Stimulated activated CD8-positive, alpha-beta memory T cell treated with anti-CD3 and anti-CD28 coated beads, Interleukin-15, amount 100 ng/mL, for 1 hour (primary cell): ENCODE measurements around the gene LHX4.

ENCODE experiments used
- DNase-seq: peaks from one replicate; pipeline ENCODE4 v3.0.0-alpha.2; 2020; ENCODE audit warnings: low read depth

Gene LHX4

DNA sequence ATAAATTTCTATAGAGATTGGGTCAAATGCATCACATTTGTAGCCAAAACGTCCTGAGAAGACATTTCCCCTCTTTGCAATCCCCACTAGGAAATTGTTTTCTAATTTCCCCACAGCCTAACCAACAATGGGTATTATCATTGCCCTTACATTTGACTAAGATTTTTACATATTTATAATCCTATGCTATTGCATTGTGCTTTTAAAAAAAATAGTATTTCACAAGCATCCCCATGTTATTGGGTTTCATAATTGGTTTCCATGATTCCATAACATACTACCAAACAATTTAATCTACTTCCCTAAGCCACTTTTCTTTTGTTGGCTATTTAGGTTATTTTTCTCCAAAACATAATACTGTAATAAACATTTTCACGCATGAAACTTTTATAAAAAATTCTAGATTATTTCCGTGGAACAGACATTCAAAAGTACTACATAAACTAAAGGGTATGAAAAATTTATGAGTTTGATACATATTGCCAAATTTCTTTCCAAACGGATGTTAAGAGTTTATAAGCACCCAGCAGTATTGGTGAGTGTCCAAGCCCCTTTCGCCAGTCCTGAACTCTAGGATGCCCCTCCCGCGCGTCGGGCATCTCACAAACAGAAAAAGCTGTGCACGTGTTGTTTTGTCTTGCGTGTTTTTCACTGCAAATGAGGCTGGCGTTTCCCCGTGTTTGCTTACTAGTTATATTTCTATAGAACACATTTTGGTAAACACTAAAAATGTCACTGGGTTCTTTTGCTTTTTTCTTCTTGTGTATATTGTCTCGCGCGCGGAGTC is 2.0 kb upstream of the LHX4 start:
- DNase-seq: no peak

DNA sequence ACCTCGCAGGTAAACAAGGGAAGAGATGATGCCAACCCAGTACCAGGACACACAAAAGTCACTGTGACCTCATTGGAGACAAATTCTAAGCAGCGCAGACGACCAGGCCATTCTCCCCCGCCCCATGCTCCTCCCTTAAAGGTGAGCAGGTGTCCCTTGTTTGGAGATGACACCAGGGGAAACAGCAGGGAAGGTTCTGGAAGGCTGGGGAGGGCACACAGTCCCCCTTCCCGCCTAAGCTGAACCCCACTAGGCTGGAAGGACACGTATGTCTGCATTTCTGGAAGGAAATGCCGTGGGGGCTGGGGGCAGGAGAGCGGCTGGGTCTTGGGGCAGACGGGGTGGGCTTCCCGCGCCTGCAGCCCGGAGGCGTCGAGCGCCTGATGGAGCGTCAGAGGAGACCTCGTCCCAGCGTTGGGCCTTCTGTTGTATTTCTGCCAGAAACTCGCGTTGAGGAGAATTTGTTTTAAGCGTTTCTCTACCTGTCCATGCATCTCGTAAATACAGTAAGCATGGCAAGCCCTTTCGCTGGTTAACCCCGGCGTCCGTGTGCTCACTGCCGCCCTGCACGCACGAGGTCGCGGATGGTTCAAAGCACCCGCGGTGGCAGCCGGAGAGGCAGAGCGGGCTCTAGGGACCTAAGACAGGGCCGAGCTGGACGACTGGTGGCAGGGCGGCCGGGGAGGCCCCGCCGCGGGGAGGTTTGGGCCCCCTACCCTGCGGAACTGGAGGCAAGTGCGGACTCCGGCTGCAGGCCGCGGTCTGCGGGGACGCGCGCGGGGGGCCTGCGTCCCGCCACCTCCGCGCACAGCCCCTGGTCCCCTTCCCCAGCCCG is 1.2 kb upstream of the LHX4 start:
- no peak for DNase-seq

DNA sequence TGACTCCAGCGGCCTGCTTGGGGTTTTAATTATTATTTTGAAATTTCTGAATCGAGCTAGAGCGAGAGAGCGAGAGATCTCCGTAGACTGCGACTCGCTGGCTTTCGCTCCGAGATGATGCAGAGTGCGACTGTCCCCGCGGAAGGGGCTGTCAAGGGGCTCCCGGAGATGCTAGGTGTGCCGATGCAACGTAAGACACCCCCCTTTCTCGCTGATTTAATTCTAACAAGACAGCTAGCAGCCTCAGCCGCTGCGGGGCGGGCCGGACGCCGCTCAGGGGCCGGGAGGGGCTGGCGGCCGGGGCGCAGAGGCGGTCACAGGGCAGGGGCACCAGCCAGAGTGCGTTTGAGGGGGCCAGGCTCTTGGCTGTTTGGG is 339 bp downstream of the LHX4 start:
- no peak for DNase-seq

GRCh38 chr1:180230791-180231505 is 884 bp downstream of the LHX4 start:
- DNase-seq: no peak

GRCh38 chr1:180231506-180231921 is 1.4 kb downstream of the LHX4 start:
- DNase-seq: no peak

DNA sequence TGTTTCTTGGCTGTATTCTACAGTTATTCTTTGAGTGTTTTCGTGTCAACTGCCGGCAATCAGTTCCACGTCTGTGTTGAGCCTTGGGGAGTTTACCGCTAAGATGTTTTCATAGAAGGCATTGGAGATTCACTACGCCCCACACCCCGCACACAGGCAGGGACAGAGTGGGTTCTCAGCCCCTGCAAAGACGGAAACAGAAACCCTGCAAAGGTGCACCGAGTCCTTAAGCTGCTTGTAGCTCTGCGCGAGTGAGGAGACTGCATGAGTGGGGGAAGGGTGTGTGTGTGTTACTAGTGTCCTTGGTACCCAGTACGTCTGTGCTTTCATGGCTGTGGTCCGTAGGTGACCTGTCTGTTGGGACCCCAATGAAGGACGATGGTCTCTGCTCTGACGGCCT is 1.9 kb downstream of the LHX4 start:
- no peak for DNase-seq

DNA sequence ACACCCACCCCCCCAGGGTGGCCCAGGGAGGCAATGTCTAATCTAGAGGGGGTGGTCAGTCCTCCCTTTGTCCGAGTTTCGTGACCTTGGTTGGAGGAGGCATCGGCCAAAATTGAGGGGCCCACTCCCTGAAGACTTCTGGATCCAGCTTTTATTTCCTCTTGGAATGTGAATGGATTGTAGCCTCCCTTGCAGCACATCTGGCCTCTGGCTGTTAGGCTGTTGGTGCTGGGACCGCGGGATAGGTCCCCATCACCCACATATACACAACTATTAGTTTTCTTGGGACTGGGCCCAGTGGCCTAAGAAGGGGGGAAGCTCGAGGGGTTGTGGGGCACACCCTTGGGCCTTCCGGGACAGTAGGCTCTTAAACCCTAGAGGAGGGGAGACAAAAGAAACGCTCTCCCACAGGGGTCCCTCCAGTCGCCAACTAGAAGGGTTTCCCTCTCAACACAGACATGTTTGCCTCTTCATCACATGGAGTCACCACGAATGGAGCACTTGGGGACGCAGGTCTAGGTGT is 2.5 kb downstream of the LHX4 start:
- DNase-seq: no peak

DNA sequence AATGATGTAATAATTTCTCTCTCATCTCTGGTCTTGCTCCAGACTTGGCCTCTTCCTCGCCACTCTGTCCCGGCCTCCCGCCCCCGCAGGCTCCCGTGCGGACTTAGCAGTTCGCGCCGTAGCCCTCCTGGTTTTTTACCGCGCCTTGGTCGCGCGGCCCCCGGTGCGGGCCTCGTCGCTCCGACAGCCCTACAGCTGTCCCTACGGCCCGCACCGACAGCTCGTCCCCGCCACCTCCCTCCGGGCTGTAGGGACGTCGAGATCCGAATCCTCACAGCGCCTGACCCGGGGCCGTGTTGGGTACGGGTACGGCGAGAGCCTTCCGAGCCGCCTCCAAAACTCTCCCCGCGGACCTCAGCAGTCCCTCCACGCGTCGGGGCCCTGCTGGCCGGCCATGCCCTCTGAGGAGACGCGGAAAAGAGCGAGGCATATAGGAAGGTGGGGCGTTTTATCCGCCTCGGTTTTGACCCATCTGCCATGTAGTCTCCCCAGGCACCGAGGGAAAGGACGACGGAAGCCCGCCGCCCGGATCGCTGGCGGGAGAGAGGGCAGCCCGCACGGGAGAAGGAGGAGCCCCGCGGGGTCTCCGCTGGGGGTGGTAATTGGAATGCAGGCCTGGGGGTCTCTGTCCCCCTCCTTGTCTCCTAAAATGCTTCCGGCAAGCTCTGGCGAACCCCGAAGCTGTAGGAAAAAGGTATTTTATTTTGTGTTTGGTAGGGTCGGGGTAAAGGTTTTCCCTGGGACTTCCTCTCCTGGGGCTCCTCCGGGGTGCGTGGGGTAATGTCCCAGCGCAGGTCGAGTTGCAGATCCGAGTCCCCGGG is 3.3 kb downstream of the LHX4 start:
- DNase-seq: no peak

DNA sequence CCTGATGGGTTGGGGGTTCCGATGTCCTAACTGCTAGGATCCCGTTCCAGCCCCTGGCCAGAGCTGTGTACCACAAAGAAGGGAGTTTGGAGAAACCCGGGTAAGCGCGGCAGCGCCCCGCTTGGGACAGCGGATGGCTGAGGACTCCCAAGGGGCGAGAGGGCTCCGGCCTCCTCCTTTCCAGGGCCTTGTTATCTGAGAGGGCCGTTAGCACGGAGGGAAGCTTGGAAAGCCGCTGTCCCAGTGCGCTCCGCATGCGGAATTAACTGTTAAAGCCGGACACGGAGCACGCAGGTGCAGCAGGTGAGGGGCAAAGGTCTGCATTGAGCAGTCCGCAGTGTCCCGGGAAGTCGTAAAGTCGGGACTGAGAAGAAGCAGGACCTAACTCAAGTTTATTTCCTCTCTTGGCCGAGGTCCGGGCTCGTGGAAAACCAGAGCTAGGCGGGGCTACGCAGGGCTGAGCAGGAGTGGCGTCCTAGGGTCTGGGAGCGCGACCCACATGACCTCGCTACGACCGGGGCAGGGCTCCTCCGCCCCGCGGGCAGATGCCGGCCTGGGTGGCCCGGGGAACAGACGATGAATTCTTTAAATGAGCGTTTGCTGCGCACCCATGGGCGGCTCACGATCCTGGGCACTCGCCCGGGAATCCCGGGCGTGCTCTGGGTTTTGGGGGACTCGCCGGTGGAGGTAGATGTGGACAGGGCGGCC is 4.5 kb downstream of the LHX4 start:
- no peak for DNase-seq

DNA sequence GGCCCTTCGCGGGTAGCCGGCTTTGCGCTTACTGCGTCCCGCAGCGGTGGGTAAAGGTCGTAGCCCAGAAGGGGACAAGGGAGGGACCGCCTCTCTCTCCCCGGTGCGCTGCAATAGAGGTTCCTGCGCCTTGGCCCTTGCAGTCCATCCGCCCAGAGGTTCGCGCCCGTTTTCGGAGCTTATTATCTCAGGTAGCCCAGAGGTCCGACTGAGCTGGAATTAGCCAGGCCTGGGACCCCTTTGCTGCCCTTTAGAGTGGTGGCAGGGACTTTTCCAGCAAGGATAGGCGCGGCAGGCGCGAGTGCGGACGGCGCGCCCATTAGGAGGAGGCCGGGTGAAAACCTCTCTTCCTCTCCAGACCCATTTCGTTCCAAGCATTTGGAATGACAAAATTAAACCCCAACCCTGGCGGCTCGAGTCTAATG is 5.0 kb downstream of the LHX4 start:
- DNase-seq: no peak

DNA sequence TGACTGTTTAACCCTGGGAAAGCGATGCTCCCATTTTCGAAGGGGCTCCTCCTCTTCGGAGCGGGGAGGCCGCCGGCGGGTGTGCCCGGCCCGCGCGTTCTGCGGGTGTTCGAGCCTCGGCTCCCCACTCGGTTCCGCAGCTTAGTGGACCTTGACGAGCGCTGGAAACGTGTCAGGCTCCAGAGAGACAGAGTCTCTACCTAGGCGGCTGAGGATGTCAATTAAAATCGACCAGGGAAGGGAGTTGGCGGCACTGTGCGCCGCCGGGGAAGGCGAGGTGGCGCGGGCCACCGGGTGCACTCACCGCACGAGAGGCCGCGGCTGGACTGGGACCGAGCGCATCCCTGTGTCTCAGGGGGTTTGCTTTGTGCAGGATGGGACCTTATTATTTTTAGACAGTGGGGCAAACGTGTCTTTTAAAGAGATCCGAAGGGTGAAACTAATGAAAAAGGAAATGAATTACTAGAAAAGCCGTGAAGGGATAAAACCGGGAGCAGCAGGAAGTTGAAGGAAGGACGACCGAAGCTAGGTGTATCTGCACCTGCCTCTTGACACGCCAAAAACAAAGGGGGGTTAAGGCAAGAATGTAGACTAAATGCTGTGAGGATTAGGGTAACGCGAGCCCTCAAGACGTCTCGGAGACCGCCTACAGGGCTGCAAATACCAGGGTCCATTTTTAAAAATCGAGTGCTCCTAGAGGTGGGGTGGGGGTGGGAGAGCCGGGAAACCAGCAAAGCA is 5.6 kb downstream of the LHX4 start:
- DNase-seq: no peak

DNA sequence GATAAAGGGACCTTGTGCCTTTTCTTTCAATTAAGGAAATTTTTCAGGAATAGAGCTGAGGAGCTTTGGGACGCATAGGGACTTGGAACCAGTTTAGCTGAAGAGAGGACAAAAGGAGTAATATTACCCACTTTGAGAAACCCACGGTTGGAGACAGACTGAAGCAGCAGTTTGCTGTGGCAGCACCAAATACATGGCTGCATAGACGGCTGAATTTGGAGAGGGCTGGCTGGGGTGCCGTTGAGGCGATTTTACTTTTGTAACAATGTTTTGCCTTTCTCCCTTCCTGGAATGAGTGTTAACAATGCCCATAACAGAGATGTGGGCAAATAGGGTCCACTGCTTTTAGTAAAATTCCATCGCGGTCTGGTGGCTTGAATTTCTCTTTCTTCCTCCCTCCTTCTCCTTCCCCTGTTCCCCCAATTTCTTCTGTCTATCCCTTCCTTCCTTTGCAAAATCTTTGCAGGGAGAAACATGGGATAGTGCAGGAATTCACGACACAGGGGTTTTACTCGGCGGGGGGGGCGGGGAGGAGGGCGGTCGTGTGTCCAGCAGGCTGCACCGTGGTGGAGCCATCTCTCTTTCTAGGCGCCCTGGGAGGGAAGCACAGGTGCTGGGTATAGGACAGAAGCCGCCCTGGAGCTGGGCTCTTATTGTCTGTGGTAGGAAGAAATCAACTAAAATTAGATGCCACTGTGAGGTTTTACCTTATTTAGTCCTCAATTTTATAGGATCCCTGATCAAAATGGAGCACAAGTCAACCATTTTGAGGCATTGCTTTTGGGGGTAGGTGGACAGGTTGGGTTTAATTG is 6.8 kb downstream of the LHX4 start:
- DNase-seq: no peak

DNA sequence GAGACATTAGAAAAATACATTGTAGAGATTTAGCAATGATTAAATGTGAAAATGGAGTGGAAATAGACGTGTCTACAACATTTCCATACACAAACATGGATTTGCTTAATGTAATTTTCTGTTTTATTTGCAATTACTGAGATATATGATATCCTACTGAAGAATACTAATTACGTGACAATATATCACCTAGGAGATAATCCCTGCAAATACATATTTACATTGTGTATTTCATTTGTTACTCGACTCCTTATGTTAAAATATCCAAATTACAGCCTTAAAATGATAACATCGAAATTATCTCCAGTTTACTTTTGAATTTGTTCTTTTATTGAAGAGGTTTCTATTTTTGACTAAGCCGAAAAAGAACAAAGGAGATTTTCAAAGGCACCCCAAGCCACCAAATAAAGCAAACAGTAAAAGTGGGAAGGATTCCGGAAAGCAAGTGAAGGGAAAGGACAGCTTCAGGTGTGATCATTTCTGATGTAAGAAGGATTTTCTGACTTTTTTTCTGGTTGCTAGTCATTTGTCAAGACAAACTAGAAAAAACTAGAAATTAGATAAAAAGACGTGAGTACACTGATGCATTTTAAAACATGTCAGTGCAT is 7.9 kb downstream of the LHX4 start:
- DNase-seq: no peak

DNA sequence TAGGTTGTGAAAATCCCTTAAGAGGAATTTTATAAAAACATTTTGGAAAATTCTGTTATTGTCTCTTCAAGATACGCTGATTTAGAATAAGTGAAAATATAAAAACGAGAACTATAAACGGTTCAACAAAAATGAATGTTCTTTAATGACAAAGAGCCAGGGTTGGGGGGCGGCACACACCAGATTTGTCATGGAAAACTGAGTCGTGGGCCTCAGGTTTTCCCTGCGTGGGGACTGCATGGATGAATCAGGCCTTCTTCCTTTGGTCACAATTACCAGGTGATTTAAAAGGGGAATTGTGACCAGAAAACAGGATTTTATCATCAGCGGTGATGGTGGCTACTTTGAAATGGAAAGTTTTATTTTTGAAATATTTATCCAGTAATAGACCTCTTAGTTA is 8.6 kb downstream of the LHX4 start:
- no peak for DNase-seq

DNA sequence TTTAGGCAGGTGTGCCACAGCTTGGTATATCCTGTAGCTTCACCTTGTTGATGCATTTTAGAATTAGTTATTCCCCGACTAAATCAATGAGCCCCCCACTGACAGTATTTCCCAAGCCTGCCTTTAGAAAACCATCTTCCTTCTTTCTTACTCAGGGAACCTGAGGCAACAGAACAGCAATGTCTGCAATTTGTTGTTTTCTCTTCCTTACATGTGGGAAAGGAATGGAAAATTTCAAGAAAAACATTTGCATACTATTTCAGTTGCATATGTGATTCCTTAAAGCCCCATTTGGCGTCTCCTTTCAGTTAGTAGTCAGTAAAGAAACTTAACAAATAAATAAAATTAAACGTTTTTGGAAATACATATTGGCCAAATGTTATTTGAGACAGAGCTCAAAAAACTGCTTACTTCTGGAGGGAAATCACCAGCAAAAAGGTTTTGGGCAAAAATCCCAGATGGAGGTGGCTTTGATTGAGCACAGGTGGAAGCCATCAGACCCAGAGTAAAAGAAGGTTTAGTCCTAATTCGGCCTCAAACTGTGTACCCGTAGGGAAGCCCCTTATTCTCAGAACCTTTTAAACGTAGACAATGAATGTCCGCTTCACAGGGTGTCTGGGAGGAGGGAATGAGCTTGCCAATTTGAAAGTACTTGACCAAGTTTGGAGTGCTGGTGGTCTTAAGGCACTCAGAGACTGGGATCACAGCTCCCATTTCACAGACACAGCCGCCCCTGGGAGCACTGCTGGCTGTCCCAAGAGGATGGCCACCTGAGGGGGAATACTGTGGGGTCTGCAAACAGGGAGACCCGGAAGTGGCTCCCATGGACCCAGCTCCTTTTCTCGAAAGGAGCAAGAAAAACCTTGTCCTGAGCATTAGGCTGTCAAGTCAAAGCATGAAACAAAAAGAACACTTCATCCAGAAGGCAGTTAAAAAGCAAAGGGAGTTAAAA is 9.4 kb downstream of the LHX4 start:
- DNase-seq: no peak

- no peak for DNase-seq
Observed at GRCh38 chr1:180241716-180242544, 11.9 kb downstream of the LHX4 start.
